K562 (cell line): ENCODE measurements around the gene CDK4. TPM values are rescaled to one million over a fixed set of nuclear protein-coding genes. Genes with fewer than 3 reads are reported as not detected.

Source experiments
- FOXO4 ChIP-seq: fragments of 450-650 bp; formaldehyde crosslinking; IDR thresholded peaks from 2 replicates; pipeline ENCODE4 v1.4.0; 2020; ENCODE audit warnings: mild to moderate bottlenecking, moderate library complexity
- HDAC3 ChIP-seq: fragments of 450-650 bp; IDR thresholded peaks from 2 replicates; pipeline ENCODE4 v1.6.1; 2018; ENCODE audit warnings: borderline replicate concordance, mild to moderate bottlenecking, moderate library complexity; ENCODE audit not compliant: partially characterized antibody
- HINFP ChIP-seq: fragments of 450-650 bp; conservative IDR thresholded peaks from 2 replicates; pipeline ENCODE4 v1.6.1; 2016; ENCODE audit warnings: missing genetic modification characterization, low read depth, mild to moderate bottlenecking, control low read depth, missing compliant biosample characterization
- MED1 ChIP-seq: sonication (generic); formaldehyde crosslinking; IDR thresholded peaks from 2 replicates; pipeline ENCODE4 v1.8.1; 2023; ENCODE audit warnings: missing genetic modification reagents, borderline replicate concordance
- MLLT1 ChIP-seq, 2 experiments: fragments of 450-650 bp; IDR thresholded peaks; 2 replicates each; pipeline ENCODE4 v1.6.1; 2016
- MTA3 ChIP-seq: fragments of 450-650 bp; formaldehyde crosslinking; IDR thresholded peaks from 2 replicates; pipeline ENCODE4 v1.6.1; 2017; ENCODE audit warnings: mild to moderate bottlenecking, borderline replicate concordance
- MYC ChIP-seq, 2 experiments: fragments of 250-450 bp in 1 of 2; sonication (Bioruptor Pico) in 1 of 2; IDR thresholded peaks; 2 replicates each; pipeline versions ENCODE4 v1.5.1 to v1.6.1; 2012 to 2021; ENCODE audit warnings: low read depth in 2 of 2, borderline replicate concordance in 1 of 2, improper control_type of control experiment in 1 of 2, low read length in 1 of 2, mild to moderate bottlenecking in 1 of 2, moderate library complexity in 1 of 2
- POLR2A ChIP-seq: fragments of 450-650 bp; conservative IDR thresholded peaks from 2 replicates; pipeline ENCODE4 v1.6.1; 2016
- POLR2AphosphoS5 ChIP-seq: IDR thresholded peaks from 2 replicates; pipeline ENCODE4 v1.6.1; 2011; ENCODE audit warnings: mild to moderate bottlenecking, low read depth, low read length, moderate library complexity; ENCODE audit not compliant: control insufficient read depth, insufficient read depth
- RFX1 ChIP-seq: fragments of 450-650 bp; IDR thresholded peaks from 2 replicates; pipeline ENCODE4 v1.6.1; 2016; ENCODE audit warnings: mild to moderate bottlenecking, moderate library complexity
- SUPT5H ChIP-seq: fragments of 450-650 bp; IDR thresholded peaks from 2 replicates; pipeline ENCODE4 v1.6.1; 2016
- TAF7 ChIP-seq: fragments of 450-650 bp; IDR thresholded peaks from 2 replicates; pipeline ENCODE4 v1.6.1; 2016; ENCODE audit warnings: missing genetic modification characterization, missing compliant biosample characterization
- TFAM ChIP-seq: fragments of 250-450 bp; sonication (Bioruptor Pico); conservative IDR thresholded peaks from 2 replicates; pipeline ENCODE4 v1.5.0; 2021; ENCODE audit warnings: mild to moderate bottlenecking, moderate library complexity
- XRCC4 ChIP-seq: IDR thresholded peaks from one replicate; pipeline ENCODE4 v1.6.1; 2011; ENCODE audit not compliant: insufficient read depth, insufficient read length; ENCODE audit errors: extremely low read depth
- ZBED1 ChIP-seq: IDR thresholded peaks from 2 replicates; pipeline ENCODE4 v1.6.1; 2014
- ZFP91 ChIP-seq: sonication (generic); formaldehyde crosslinking; IDR thresholded peaks from 2 replicates; pipeline ENCODE4 v1.8.0; 2022; ENCODE audit warnings: mild to moderate bottlenecking, missing genetic modification reagents
- ZNF124 ChIP-seq: sonication (generic); formaldehyde crosslinking; IDR thresholded peaks from 2 replicates; pipeline ENCODE4 v1.8.1; 2022; ENCODE audit warnings: missing genetic modification reagents
- ZNF778 ChIP-seq: fragments of 450-650 bp; formaldehyde crosslinking; IDR thresholded peaks from 2 replicates; pipeline ENCODE4 v1.4.0; 2020; ENCODE audit warnings: mild to moderate bottlenecking, moderate library complexity
- polyA plus RNA-seq, 8 experiments: library from polyadenylated mRNA; depleted of rRNA in 4 of 8; stranded (reverse) in 5 of 8; unstranded in 3 of 8; fragments of >200 nt; fragmentation: Nextera tagmentation in 2 of 8; fragmentation: Illumina TruSeq in 1 of 8; extraction: Ambion mirVana in 2 of 8; extraction: Trizol in 1 of 8; gene quantifications; 2 replicates each; pipeline versions ENCODE4 v1.2.1 to v1.2.3, GENCODE V29; 2011 to 2014; ENCODE audit warnings: inconsistent platforms in 1 of 8, missing spikeins in 1 of 8
- total RNA-seq, 7 experiments: library from RNA; depleted of rRNA in 6 of 7; stranded (reverse); fragments of >200 nt in 6 of 7; fragmentation: Illumina TruSeq in 2 of 7; extraction: Trizol in 2 of 7; gene quantifications; 2 replicates each; pipeline versions ENCODE4 v1.2.1 to v1.2.3, GENCODE V29; 2011 to 2021; ENCODE audit warnings: low replicate concordance in 1 of 7
- TF ChIP-seq, protein P1 (sequence below): IDR thresholded peaks from 2 replicates; pipeline ENCODE4 v1.6.1; 2014; ENCODE audit warnings: antibody characterized with exemption
- TF ChIP-seq, protein P2 (sequence below): fragments of 450-650 bp; IDR thresholded peaks from 2 replicates; pipeline ENCODE4 v1.6.1; 2016

Gene CDK4
- total and polyA plus RNA-seq, 9 of the 15 experiments (the other 6 are each of a cell fraction or from before 2014, with no cell fraction given): 37.8 to 436 (median 238) TPM

DNA sequence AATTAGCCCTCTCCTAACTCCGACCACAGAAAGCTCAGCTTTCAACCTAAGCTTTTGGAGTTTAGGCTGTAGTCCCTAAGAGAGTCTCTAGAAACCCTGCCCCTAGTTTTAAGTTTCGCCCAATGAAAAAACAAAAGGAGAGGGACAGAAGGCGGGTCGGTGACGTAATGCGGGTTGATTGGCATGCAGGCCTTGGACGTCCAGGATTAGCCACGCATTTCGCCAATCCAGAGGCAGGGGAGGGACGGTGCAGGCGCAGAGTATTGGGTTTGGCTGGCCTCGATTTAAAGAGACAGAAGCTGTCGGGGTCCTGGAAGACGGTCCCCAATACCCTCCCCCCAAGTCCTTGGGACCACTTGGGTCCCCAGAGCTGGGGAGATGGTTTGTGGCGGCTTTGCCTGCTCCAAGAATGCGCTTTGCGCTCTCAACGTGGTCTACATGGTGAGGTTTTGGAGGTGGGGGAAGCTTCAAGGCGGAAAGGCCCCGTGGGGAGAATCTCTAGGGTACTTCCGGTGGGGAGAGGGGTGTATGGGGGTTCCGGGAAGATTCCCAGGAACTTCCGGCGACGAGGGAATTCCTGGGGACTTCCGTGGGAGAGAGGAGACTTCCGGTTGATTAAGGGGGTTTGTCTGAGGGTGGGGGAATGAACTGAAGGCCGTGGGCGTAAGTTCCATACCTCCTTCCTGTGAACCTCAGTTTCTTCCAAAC, 7.2 kb downstream of the CDK4 start, which contains the start of gene TSPAN31 (continued):
- TF ChIP-seq MLLT1 (IDR thresholded peaks at IDR 0.05) (0 out of 4 replicates have a peak, but pooled peaks of 1 of the 2 experiments have one; percentile 24), ZNF124 (no peak), ZBED1 (no peak), SUPT5H (peak; percentile 80), POLR2A (peak; percentile 85), ZNF778 (no peak), XRCC4 (no peak), RFX1 (no peak), TFAM (CRISPR knock-in tag) (no peak), POLR2AphosphoS5 (peak; percentile 36; the same call in 1 of the 2 replicates), MTA3 (peak; percentile 79; the same call in 1 of the 2 replicates), ZFP91 (peak; percentile 96), FOXO4 (CRISPR knock-in tag) (no peak), MYC (IDR thresholded peaks at IDR 0.05; ENCODE audit: low read depth, low read length) (no peak; the same call in 1 of the 2 replicates), MYC (CRISPR knock-in tag; IDR thresholded peaks at IDR 0.05; ENCODE audit: borderline replicate concordance, low read depth) (peak; percentile 60; the same call in 1 of the 2 replicates), TAF7 (no peak), HDAC3 (no peak), MED1 (CRISPR knock-in tag) (no peak), HINFP (no peak)
- TF ChIP-seq, protein P1, sequence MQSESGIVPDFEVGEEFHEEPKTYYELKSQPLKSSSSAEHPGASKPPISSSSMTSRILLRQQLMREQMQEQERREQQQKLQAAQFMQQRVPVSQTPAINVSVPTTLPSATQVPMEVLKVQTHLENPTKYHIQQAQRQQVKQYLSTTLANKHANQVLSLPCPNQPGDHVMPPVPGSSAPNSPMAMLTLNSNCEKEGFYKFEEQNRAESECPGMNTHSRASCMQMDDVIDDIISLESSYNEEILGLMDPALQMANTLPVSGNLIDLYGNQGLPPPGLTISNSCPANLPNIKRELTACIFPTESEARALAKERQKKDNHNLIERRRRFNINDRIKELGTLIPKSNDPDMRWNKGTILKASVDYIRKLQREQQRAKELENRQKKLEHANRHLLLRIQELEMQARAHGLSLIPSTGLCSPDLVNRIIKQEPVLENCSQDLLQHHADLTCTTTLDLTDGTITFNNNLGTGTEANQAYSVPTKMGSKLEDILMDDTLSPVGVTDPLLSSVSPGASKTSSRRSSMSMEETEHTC: no peak
- TF ChIP-seq, protein P2, sequence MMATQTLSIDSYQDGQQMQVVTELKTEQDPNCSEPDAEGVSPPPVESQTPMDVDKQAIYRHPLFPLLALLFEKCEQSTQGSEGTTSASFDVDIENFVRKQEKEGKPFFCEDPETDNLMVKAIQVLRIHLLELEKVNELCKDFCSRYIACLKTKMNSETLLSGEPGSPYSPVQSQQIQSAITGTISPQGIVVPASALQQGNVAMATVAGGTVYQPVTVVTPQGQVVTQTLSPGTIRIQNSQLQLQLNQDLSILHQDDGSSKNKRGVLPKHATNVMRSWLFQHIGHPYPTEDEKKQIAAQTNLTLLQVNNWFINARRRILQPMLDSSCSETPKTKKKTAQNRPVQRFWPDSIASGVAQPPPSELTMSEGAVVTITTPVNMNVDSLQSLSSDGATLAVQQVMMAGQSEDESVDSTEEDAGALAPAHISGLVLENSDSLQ: peak; percentile 99
